Liver (tissue), 9 donors: ENCODE data around the gene NCBP1. TPM values are rescaled to one million over a fixed set of nuclear protein-coding genes. Genes with fewer than 3 reads are reported as not detected.

Source experiments
- DNase-seq: peaks from one replicate; pipeline ENCODE4 v3.0.0-alpha.2; 2017; ENCODE audit warnings: low spot score
- H3K27ac ChIP-seq, 2 donors: one replicate each; pipeline ENCODE4 v1.7.0; 2013; ENCODE audit warnings: inconsistent platforms in 2 of 2, low read length in 2 of 2, control low read depth in 1 of 2, low read depth in 1 of 2, mild to moderate bottlenecking in 1 of 2
- H3K27me3 ChIP-seq, 4 donors: one replicate each; pipeline versions ENCODE4 v1.6.1 to v1.7.0; 2013; ENCODE audit warnings: low read length in 3 of 4, inconsistent platforms in 1 of 4, mild to moderate bottlenecking in 1 of 4, moderate library complexity in 1 of 4; ENCODE audit not compliant: control insufficient read depth in 4 of 4, insufficient read depth in 4 of 4
- H3K36me3 ChIP-seq, 4 donors: one replicate each; pipeline versions ENCODE4 v1.6.1 to v1.7.0; 2013; ENCODE audit warnings: low read length in 3 of 4, mild to moderate bottlenecking in 3 of 4, low read depth in 1 of 4, moderate library complexity in 1 of 4; ENCODE audit not compliant: control insufficient read depth in 4 of 4, insufficient read depth in 3 of 4
- H3K4me1 ChIP-seq, 4 donors: one replicate each; pipeline versions ENCODE4 v1.6.1 to v1.7.0; 2013; ENCODE audit warnings: low read length in 3 of 4, mild to moderate bottlenecking in 3 of 4, moderate library complexity in 1 of 4; ENCODE audit not compliant: control insufficient read depth in 4 of 4, insufficient read depth in 4 of 4
- H3K4me3 ChIP-seq, 3 donors: one replicate each; pipeline versions ENCODE4 v1.6.1 to v1.7.0; 2013; ENCODE audit warnings: low read length in 3 of 3, control low read depth in 1 of 3, low read depth in 1 of 3, mild to moderate bottlenecking in 1 of 3
- H3K9ac ChIP-seq, 2 donors: one replicate each; pipeline ENCODE4 v1.7.0; 2013; ENCODE audit warnings: low read length in 2 of 2, mild to moderate bottlenecking in 2 of 2, moderate library complexity in 2 of 2, control low read depth in 1 of 2, low read depth in 1 of 2
- H3K9me3 ChIP-seq, 4 donors: one replicate each; pipeline versions ENCODE4 v1.6.1 to v1.7.0; 2013; ENCODE audit warnings: low read length in 3 of 4; ENCODE audit not compliant: control insufficient read depth in 4 of 4
- ATF3 ChIP-seq: IDR thresholded peaks from 2 replicates; pipeline ENCODE4 v1.6.1; 2016; ENCODE audit warnings: antibody characterized with exemption
- CTCF ChIP-seq: fragments of 150-350 bp; IDR thresholded peaks from 2 replicates; pipeline ENCODE4 v1.5.1; 2017; ENCODE audit warnings: improper control_type of control experiment, low read depth, low read length; ENCODE audit not compliant: missing input control
- EGR1 ChIP-seq, 2 donors: IDR thresholded peaks; 2 replicates each; pipeline ENCODE4 v1.6.1; 2016 to 2018; ENCODE audit warnings: antibody characterized with exemption in 2 of 2, low read depth in 2 of 2
- FOXA1 ChIP-seq: IDR thresholded peaks from 2 replicates; pipeline ENCODE4 v1.6.1; 2016; ENCODE audit warnings: antibody characterized with exemption
- FOXA2 ChIP-seq: IDR thresholded peaks from 2 replicates; pipeline ENCODE4 v1.6.1; 2016; ENCODE audit warnings: antibody characterized with exemption
- GABPA ChIP-seq, 2 donors: IDR thresholded peaks in 1 of 2; conservative IDR thresholded peaks in 1 of 2; 2 replicates each; pipeline ENCODE4 v1.6.1; 2016; ENCODE audit warnings: antibody characterized with exemption in 2 of 2, mild to moderate bottlenecking in 1 of 2, moderate library complexity in 1 of 2
- HNF4A ChIP-seq, 2 donors: conservative IDR thresholded peaks; 2 replicates each; pipeline ENCODE4 v1.6.1; 2016; ENCODE audit warnings: antibody characterized with exemption in 2 of 2, mild to moderate bottlenecking in 2 of 2
- HNF4G ChIP-seq: IDR thresholded peaks from 2 replicates; pipeline ENCODE4 v1.6.1; 2016; ENCODE audit warnings: antibody characterized with exemption
- JUND ChIP-seq, 2 donors: IDR thresholded peaks; 2 replicates each; pipeline ENCODE4 v1.6.1; 2016; ENCODE audit warnings: antibody characterized with exemption in 2 of 2
- MAX ChIP-seq: IDR thresholded peaks from 2 replicates; pipeline ENCODE4 v1.6.1; 2016; ENCODE audit warnings: antibody characterized with exemption
- NR2F2 ChIP-seq: IDR thresholded peaks from 2 replicates; pipeline ENCODE4 v1.6.1; 2016; ENCODE audit warnings: antibody characterized with exemption
- RAD21 ChIP-seq, 2 donors: IDR thresholded peaks; 2 replicates each; pipeline ENCODE4 v1.6.1; 2016; ENCODE audit warnings: antibody characterized with exemption in 2 of 2, mild to moderate bottlenecking in 2 of 2
- REST ChIP-seq: IDR thresholded peaks from 2 replicates; pipeline ENCODE4 v1.6.1; 2016; ENCODE audit warnings: antibody characterized with exemption, mild to moderate bottlenecking
- RXRA ChIP-seq, 2 donors: IDR thresholded peaks; 2 replicates each; pipeline ENCODE4 v1.6.1; 2017 to 2018; ENCODE audit warnings: antibody characterized with exemption in 2 of 2, mild to moderate bottlenecking in 1 of 2
- SP1 ChIP-seq: IDR thresholded peaks from 2 replicates; pipeline ENCODE4 v1.6.1; 2018; ENCODE audit warnings: antibody characterized with exemption, mild to moderate bottlenecking
- TAF1 ChIP-seq: conservative IDR thresholded peaks from 2 replicates; pipeline ENCODE4 v1.6.1; 2016; ENCODE audit warnings: antibody characterized with exemption, mild to moderate bottlenecking
- YY1 ChIP-seq: IDR thresholded peaks from 2 replicates; pipeline ENCODE4 v1.6.1; 2016; ENCODE audit warnings: antibody characterized with exemption, mild to moderate bottlenecking
- ZBTB33 ChIP-seq: IDR thresholded peaks from 2 replicates; pipeline ENCODE4 v1.6.1; 2016; ENCODE audit warnings: antibody characterized with exemption
- WGBS: extraction: QIAGEN DNeasy Blood & Tissue Kit; methylation state at CpG from one replicate; pipeline ENCODE4 v1.1.7; 2013; 5-methylcytosine and 5-hydroxymethylcytosine counted together
- polyA plus RNA-seq, 2 donors: library from polyadenylated mRNA; stranded (reverse) in 1 of 2; unstranded in 1 of 2; fragments of 200-250 nt in 1 of 2; fragments of >200 nt in 1 of 2; fragmentation: Nextera tagmentation in 1 of 2; extraction: Ambion mirVana in 1 of 2; gene quantifications; one replicate each; pipeline versions ENCODE4 v1.2.1 to v1.2.3, GENCODE V29; 2013 to 2015
- total RNA-seq, 2 donors: library from RNA; depleted of rRNA; stranded (reverse); fragments of >200 nt; gene quantifications; one replicate each; pipeline ENCODE4 v1.2.3, GENCODE V29; 2014
- donor health status: healthy.
- donor health status: healthy.
- donor health status: healthy.
- donor health status: healthy.
- donor health status: healthy.

Gene NCBP1
- total and polyA plus RNA-seq, 4 donors = 6.6 to 16.6 (median 12.5) TPM

GRCh38 chr9:97695995-97696802 lies 62.6 kb downstream of the NCBP1 start:
- peak overlapping the region; percentile 86 to 91 for H3K27ac ChIP-seq
- no peak for TF ChIP-seq HNF4G
- TF ChIP-seq REST = no peak
- no peak for TF ChIP-seq YY1
- no peak for TF ChIP-seq RXRA (IDR thresholded peaks at IDR 0.05)
- TF ChIP-seq FOXA1 = no peak
- no peak for TF ChIP-seq CTCF
- no peak for TF ChIP-seq NR2F2
- TF ChIP-seq MAX = no peak
- no peak for TF ChIP-seq JUND (IDR thresholded peaks at IDR 0.05)
- no peak for TF ChIP-seq SP1
- TF ChIP-seq GABPA (IDR thresholded peaks at IDR 0.05 in 1 of 2, conservative IDR thresholded peaks at IDR 0.05 in 1 of 2) = no peak
- no peak for TF ChIP-seq RAD21 (IDR thresholded peaks at IDR 0.05)
- TF ChIP-seq HNF4A (conservative IDR thresholded peaks at IDR 0.05) = no peak
- no peak for TF ChIP-seq FOXA2
- no peak for TF ChIP-seq ZBTB33
- no peak for TF ChIP-seq ATF3
- no peak for TF ChIP-seq TAF1
- TF ChIP-seq EGR1 (IDR thresholded peaks at IDR 0.05; ENCODE audit: low read depth in 2 of 2) = no peak
- H3K4me1 ChIP-seq = peaks cover 5 to 29% (median 28%) of the 10 kb centered on the region in 4 donors
- no peak for DNase-seq
- no peaks in the 10 kb centered on the region for H3K9me3 ChIP-seq
- peaks cover 2 to 6% (median 3%) of the 10 kb centered on the region in 4 donors for H3K36me3 ChIP-seq
- peak overlapping the region; percentile 63 to 98 for H3K9ac ChIP-seq
- 18% methylated on average over 9 of the region's 9 CpGs for WGBS
- H3K27me3 ChIP-seq = no peaks in the 10 kb centered on the region
- H3K4me3 ChIP-seq = peak overlapping the region; percentile 56 to 92 (median 82)
